SK-N-SH (cell line): ENCODE results near the gene CAMTA2. TPM values are rescaled to one million over a fixed set of nuclear protein-coding genes. Genes with fewer than 3 reads are reported as not detected.

ENCODE experiments used
- CTCF ChIA-PET: fragments of 300-600, 350-600 bp; formaldehyde crosslinking; extraction: SDS; loops from one replicate; lab custom pipeline; 2021; lab: Yijun Ruan, JAX
- POLR2A ChIA-PET: fragments of 350-600 bp; sonication (Branson Sonifier 250); formaldehyde crosslinking; extraction: SDS; loops from one replicate; lab custom pipeline; 2020; ENCODE audit warnings: antibody characterized with exemption, inconsistent platforms; lab: Yijun Ruan, JAX
- DNase-seq: peaks from one replicate; pipeline ENCODE4 v3.0.0; 2012
- H2AFZ ChIP-seq: fragments of 200-600 bp; sonication (generic); 2 replicates; pipeline ENCODE4 v1.8.1; 2016; ENCODE audit warnings: antibody characterized with exemption, mild to moderate bottlenecking, low read depth
- H3F3A ChIP-seq: fragments of 200-600 bp; sonication (generic); replicated peaks from 2 replicates; pipeline ENCODE3; 2016; ENCODE audit warnings: antibody characterized with exemption, mild to moderate bottlenecking; ENCODE audit not compliant: insufficient read depth
- H3K27ac ChIP-seq, 2 experiments: fragments of 200-500 bp in 1 of 2; fragments of 200-600 bp in 1 of 2; sonication (Bioruptor generic) in 1 of 2; sonication (generic), shearing (Covaris generic) in 1 of 2; 2 replicates each; pipeline versions ENCODE4 v1.5.1 to v1.6.1; 2014 to 2016; ENCODE audit warnings: low read depth in 2 of 2, inconsistent platforms in 1 of 2, low read length in 1 of 2, mild to moderate bottlenecking in 1 of 2, mixed read lengths in 1 of 2
- H3K27me3 ChIP-seq: fragments of 200-600 bp; sonication (generic), shearing (Covaris generic); 2 replicates; pipeline ENCODE4 v1.6.1; 2016; ENCODE audit warnings: mixed run types; ENCODE audit not compliant: insufficient read depth
- H3K36me3 ChIP-seq, 2 experiments: fragments of 200-500 bp in 1 of 2; fragments of 200-600 bp in 1 of 2; sonication (Bioruptor generic) in 1 of 2; sonication (generic) in 1 of 2; replicated peaks in 1 of 2; 2 replicates each; pipeline versions ENCODE3 to v1.5.1; 2014 to 2016; ENCODE audit warnings: low read length in 1 of 2, mild to moderate bottlenecking in 1 of 2; ENCODE audit not compliant: insufficient read depth in 2 of 2, control insufficient read depth in 1 of 2
- H3K4me1 ChIP-seq, 2 experiments: fragments of 200-500 bp in 1 of 2; fragments of 200-600 bp in 1 of 2; sonication (Bioruptor generic) in 1 of 2; sonication (generic), shearing (Covaris generic) in 1 of 2; 2 replicates each; pipeline versions ENCODE4 v1.5.1 to v1.6.1; 2014 to 2016; ENCODE audit warnings: low read depth in 1 of 2, low read length in 1 of 2, mixed run types in 1 of 2; ENCODE audit not compliant: insufficient read depth in 2 of 2, control insufficient read depth in 1 of 2
- H3K4me2 ChIP-seq: fragments of 200-600 bp; sonication (generic), shearing (Covaris generic); 2 replicates; pipeline ENCODE4 v1.6.1; 2017; ENCODE audit warnings: mixed run types
- H3K4me3 ChIP-seq, 2 experiments: fragments of 200-500 bp in 1 of 2; fragments of 200-600 bp in 1 of 2; sonication (Bioruptor generic) in 1 of 2; sonication (generic), shearing (Covaris generic) in 1 of 2; 2 replicates each; pipeline versions ENCODE4 v1.5.1 to v1.8.1; 2014 to 2016; ENCODE audit warnings: low read depth in 2 of 2, inconsistent platforms in 1 of 2, low read length in 1 of 2, mild to moderate bottlenecking in 1 of 2, mixed read lengths in 1 of 2, moderate library complexity in 1 of 2
- H3K79me2 ChIP-seq: fragments of 200-600 bp; sonication (generic); 2 replicates; pipeline ENCODE4 v1.8.1; 2017; ENCODE audit warnings: mild to moderate bottlenecking; ENCODE audit not compliant: insufficient read depth
- H3K9ac ChIP-seq: fragments of 200-600 bp; sonication (generic); 2 replicates; pipeline ENCODE4 v1.6.1; 2017; ENCODE audit warnings: mixed run types
- H3K9me2 ChIP-seq: fragments of 200-600 bp; sonication (generic); 2 replicates; pipeline ENCODE4 v1.6.1; 2017; ENCODE audit warnings: mixed run types
- H3K9me3 ChIP-seq: fragments of 200-600 bp; sonication (generic); 2 replicates; pipeline ENCODE4 v1.6.1; 2017; ENCODE audit warnings: mixed run types, mild to moderate bottlenecking, moderate library complexity
- H4K20me1 ChIP-seq: fragments of 200-600 bp; sonication (generic); 2 replicates; pipeline ENCODE4 v1.6.1; 2017; ENCODE audit warnings: mild to moderate bottlenecking, mixed run types; ENCODE audit not compliant: insufficient read depth
- EZH2phosphoT487 ChIP-seq: fragments of 200-600 bp; sonication (generic); IDR thresholded peaks from 2 replicates; pipeline ENCODE4 v1.6.1; 2017; ENCODE audit warnings: low read depth, mixed run types, mild to moderate bottlenecking, antibody characterized with exemption, moderate library complexity, borderline replicate concordance
- NRF1 ChIP-seq: IDR thresholded peaks from 2 replicates; pipeline ENCODE4 v1.6.1; 2012; ENCODE audit warnings: low read depth, mild to moderate bottlenecking, low read length
- TEAD4 ChIP-seq: IDR thresholded peaks from 2 replicates; pipeline ENCODE4 v1.4.0; 2012; ENCODE audit warnings: mild to moderate bottlenecking, borderline replicate concordance; ENCODE audit not compliant: insufficient read depth
- WGBS: methylation state at CpG from one replicate; pipeline ENCODE4 v1.1.6; 2017; ENCODE audit warnings: low lambda C conversion rate; 5-methylcytosine and 5-hydroxymethylcytosine counted together
- polyA plus RNA-seq, 3 experiments: library from polyadenylated mRNA; depleted of rRNA; stranded (reverse); fragments of >200 nt; gene quantifications; 2 replicates each; pipeline ENCODE4 v1.2.3, GENCODE V29; 2012
- TF ChIP-seq, protein P1 (sequence below): IDR thresholded peaks from 2 replicates; pipeline ENCODE4; 2012
- TF ChIP-seq, protein P2 (sequence below): fragments of 150-350 bp; IDR thresholded peaks from 2 replicates; pipeline ENCODE4 v1.6.1; 2017; ENCODE audit warnings: antibody characterized with exemption, low read length, low read depth, borderline replicate concordance

The CAMTA2 gene
- polyA plus RNA-seq, 1 of the 3 experiments (the other 2 are of a cell fraction): 27.0 TPM

DNA sequence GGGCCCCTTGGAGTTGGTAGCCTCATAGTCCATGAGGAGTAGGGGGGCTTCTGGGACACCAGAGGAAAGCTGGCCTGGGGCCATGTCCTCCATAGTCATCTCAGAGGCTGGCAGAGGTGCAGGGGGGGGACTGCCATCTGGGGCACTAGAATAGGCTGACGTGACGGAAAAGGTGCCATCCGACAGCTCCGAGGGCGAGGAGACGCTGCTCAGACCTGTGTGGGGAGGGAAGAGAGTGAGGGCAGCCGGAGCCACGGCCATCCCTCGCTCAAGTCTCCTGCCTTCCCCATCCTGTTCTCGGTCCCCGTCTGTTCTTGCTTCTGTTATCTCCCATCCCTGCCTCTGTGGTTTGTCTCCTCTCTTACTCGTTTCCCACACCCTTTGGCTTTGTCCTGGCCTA is 15.2 kb downstream of the CAMTA2 start:
- Histone ChIP-seq H3K9me2 (no peaks in the 10 kb centered on the region), H3K4me2 (no peak overlapping the region), H3K79me2 (peaks cover 22% of the 10 kb centered on the region), H3K4me3 (no peak overlapping the region), H2AFZ (no peak overlapping the region), H3F3A (peaks cover 7% of the 10 kb centered on the region), H3K36me3 (peaks cover 15 to 31% of the 10 kb centered on the region in 2 experiments), H4K20me1 (no peaks in the 10 kb centered on the region), H3K9ac (no peak overlapping the region), H3K27me3 (no peaks in the 10 kb centered on the region), H3K9me3 (no peaks in the 10 kb centered on the region), H3K27ac (no peak overlapping the region), H3K4me1 (peaks cover 9 to 14% of the 10 kb centered on the region in 2 experiments; a peak in 2 of 4 replicates)
- TF ChIP-seq TEAD4: no peak
- TF ChIP-seq NRF1: no peak
- no peak for TF ChIP-seq EZH2phosphoT487
- TF ChIP-seq, protein P1, sequence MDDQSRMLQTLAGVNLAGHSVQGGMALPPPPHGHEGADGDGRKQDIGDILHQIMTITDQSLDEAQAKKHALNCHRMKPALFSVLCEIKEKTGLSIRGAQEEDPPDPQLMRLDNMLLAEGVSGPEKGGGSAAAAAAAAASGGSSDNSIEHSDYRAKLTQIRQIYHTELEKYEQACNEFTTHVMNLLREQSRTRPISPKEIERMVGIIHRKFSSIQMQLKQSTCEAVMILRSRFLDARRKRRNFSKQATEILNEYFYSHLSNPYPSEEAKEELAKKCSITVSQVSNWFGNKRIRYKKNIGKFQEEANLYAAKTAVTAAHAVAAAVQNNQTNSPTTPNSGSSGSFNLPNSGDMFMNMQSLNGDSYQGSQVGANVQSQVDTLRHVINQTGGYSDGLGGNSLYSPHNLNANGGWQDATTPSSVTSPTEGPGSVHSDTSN: no peak
- POLR2A ChIA-PET: interaction anchor here (1.1 kb wide), 1 partner anchor 9 kb away, joined by 3 read pairs; no protein-coding TSS in a partner anchor
- no peak for DNase-seq
- CTCF ChIA-PET: interaction anchor here (1.1 to 6.6 kb wide), 5 partner anchors 8 to 90 kb away, joined by 3 to 52 read pairs (median 11); partner anchors contain the start of genes CAMTA2, CHRNE and KIF1C
- 96% methylated on average over 9 of the region's 12 CpGs for WGBS

DNA sequence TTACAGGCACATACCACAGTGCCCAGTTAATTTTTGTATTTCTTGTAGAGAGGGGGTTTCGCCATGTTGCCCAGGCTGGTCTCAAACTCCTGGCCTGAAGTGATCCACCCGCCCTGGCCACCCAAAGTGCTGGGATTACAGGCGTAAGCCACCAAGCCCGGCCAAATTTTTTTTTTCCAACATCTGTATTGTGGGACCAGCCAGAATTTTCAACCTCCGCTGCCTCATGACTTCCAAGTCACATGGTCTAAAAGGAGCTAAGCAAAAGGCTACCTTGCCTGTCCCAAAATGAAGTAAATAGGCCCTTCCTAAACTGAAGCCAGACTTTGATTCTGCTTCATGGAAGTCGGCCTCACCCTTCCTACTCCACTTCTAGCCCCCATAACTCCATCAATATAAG is 15.6 kb downstream of the CAMTA2 start:
- Histone ChIP-seq H3K4me1 (peaks cover 9 to 14% of the 10 kb centered on the region in 2 experiments; a peak in 2 of 4 replicates), H3K27ac (no peak overlapping the region), H3K9me3 (no peaks in the 10 kb centered on the region), H3K4me2 (no peak overlapping the region), H3K4me3 (no peak overlapping the region), H3K79me2 (peaks cover 23% of the 10 kb centered on the region), H3K9me2 (no peaks in the 10 kb centered on the region), H3K9ac (no peak overlapping the region), H4K20me1 (no peaks in the 10 kb centered on the region)
- CTCF ChIA-PET: interaction anchor here (2.1 to 6.6 kb wide), 4 partner anchors 8 to 91 kb away, joined by 8 to 52 read pairs (median 25); partner anchors contain the start of gene CAMTA2
- WGBS: 91% methylated on average over 5 of the region's 6 CpGs
- no peak for DNase-seq
- TF ChIP-seq, protein P1: no peak
- TF ChIP-seq, protein P2, sequence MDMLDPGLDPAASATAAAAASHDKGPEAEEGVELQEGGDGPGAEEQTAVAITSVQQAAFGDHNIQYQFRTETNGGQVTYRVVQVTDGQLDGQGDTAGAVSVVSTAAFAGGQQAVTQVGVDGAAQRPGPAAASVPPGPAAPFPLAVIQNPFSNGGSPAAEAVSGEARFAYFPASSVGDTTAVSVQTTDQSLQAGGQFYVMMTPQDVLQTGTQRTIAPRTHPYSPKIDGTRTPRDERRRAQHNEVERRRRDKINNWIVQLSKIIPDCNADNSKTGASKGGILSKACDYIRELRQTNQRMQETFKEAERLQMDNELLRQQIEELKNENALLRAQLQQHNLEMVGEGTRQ: no peak
- TF ChIP-seq, all 33 proteins: peak for 0
- no peak overlapping the region for H2AFZ ChIP-seq
- peaks cover 9% of the 10 kb centered on the region for H3F3A ChIP-seq
- H3K36me3 ChIP-seq: peaks cover 13 to 26% of the 10 kb centered on the region in 2 experiments
- H3K27me3 ChIP-seq: no peaks in the 10 kb centered on the region
- POLR2A ChIA-PET: interaction anchor here (1.1 kb wide), 1 partner anchor 9 kb away, joined by 3 read pairs; no protein-coding TSS in a partner anchor
